ENCODE data around the gene ACIN1.

ACIN1 gene

DNA sequence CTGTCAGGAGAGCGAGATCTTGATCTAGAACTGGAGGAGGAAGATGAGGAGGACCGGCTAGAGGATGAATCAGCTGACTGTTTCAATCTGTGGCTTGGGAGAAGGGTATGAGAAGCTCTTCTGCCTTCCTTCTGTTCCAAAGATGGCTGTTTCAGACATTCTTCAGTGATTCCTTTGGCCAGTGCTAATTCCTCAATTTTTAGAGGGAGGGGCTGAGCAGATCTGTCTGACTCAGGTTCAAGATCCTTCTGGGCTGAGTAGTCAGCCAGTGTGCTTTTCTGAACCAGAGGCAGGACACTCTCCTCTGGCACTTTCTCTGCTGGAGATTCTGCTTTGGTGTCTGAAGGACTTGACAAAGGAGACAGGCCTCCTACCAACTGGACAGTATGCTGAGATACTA, 15.2 kb downstream of the ACIN1 start:
- no peak for DNase-seq (ENCODE audit: low read depth in 2 of 2)

DNA sequence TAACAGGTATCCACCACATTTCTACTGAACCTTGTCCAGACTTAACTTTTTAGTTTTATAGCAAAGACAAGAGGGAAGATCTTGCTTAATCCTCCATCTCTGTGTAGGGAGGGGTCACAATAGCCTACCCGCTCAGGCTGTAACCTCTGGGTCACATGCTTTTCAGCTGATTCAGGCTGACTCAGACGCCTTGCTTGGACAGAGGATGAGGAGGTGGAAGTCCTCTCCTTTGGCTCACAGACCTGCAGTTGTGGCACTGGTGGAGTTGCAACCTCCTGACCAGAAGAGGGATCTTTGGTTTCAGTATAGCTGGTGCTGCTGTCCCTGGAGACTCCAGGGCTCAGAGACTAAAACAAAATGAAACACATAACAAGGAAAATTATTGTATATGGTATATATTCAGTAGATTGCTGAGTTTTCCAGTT, 16.2 kb downstream of the ACIN1 start:
- DNase-seq (ENCODE audit: low read depth in 2 of 2): no peak

DNA sequence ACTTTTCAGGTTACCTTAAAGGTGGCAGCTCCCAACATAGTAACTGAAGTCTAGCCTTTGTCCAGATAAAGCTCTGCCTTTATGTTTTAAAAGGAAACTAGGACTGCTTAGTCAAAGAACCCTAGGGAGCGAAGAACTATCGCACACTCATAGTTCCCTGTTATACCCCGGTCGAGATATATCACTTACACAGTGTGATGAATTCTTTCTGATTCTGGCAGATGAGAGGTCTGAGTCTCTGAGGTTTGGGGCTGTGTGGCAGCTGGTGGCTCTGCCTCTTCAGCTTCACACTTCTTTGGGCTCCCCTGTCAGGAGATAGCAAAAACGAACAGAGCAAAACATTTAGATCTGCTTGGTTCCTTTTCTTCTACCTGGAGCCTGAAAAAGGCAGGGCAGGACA, 17.0 kb downstream of the ACIN1 start:
- no peak for DNase-seq (ENCODE audit: low read depth in 2 of 2)

DNA sequence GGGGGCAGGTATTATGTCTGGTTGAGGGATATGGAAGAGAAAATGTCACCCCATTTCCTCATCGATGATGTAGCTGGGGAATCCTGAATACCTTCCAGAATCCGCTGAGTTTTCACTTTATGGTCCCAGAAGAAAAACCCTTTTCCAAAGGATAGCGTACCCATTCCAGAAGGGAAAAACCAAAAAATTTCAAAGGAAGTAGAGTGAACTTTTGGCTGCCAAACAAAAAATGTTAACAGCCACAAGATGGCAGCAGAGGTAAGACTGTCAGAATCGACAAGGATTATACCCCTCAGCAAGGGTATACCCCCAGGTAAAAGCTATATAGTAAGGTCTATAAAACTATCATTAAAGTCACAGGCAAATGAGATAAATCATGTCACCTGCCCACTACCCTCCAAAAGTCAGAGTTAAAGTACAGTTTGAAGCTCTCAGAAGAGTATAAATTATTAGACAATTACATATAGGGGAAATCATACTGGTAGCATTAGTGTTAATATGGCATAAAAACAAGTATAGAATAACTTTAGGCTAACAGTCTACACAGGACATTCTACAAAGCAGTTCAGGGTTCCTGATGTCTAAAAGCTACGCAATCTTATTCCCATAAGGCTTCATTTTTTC, 18.0 kb downstream of the ACIN1 start:
- no peak for DNase-seq (ENCODE audit: low read depth in 2 of 2)

DNA sequence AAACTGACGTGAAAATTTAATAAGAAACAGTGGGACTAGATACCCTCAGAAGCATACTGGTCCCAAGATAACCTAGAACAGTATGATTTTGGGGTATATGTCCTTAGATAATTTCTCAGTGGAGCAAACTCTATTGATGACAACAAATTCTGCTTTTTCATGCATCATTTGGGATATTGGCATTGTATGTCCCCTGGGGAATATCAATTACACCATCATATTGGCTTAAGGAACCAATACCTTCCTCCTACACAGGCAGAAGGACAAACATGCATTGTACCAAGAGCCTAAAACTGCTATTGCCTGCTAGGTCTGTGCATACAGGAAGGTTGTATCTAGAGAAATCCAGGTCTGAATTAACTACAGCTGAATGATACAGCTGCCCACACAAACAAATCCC, 20.0 kb downstream of the ACIN1 start:
- DNase-seq (ENCODE audit: low read depth in 2 of 2): no peak

DNA sequence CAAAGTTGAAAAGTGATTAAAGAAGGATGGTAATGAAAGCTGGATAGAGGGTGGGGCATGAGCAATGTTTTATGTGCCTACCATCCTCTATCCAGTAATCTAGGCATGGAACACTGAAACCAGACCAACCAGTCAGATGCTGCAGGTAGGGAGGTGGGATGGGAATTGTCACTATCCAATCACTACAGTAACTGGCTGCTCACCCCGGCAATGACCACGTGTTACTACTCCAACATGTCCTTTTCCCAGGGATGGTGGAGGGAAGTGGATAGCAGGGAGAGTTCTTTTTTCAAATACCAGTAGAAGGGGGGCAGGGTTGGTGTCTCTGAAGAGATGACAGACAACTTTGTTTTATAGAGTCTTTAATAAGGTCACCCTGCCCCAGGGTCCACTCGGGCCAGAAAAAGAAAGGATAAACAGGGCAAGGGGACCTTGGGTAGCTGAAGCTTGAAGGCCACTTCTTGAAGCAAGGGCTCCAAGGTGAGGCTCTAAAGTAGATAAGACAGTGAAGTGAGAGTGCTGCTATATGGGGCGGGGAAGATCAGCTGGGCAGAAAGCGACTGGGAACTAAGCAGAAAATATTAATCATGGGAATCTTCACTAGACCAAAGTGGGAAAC, 22.9 kb downstream of the ACIN1 start:
- no peak for DNase-seq (ENCODE audit: low read depth in 2 of 2)

DNA sequence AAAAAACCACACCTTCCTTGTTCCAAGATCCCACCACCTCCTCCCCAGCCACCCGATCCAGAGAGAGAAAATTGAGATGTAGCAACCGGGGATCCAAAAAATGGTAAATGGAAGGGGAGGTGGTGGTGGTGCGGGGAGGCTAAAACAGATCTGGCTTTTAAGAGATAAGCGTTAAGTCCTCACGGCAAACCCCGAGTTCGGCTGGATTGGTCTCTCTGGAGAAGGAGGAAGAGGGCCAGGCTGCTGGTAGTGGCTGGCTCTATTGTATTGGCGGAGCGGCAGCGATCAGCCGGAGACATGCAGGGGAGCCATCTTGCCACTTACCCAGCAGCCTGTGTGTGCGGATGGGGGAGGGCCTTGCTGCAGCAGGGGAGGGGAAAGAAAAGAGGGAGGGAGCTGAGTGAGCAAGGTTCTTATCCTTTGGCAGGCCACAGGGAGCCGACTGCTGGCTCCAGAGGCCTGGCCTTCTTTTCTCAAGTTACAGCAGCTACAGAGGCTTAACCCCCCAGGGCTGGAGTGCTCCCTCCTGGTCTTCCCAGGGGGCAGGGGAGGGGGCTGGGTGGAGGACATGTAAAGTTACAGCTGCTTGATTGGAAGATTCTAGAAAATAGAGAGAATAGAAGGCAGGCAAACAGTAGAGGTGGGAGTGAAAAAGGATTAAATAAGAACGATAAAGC, 23.6 kb downstream of the ACIN1 start:
- DNase-seq (ENCODE audit: low read depth in 2 of 2): peak; percentile 50 to 61

DNA sequence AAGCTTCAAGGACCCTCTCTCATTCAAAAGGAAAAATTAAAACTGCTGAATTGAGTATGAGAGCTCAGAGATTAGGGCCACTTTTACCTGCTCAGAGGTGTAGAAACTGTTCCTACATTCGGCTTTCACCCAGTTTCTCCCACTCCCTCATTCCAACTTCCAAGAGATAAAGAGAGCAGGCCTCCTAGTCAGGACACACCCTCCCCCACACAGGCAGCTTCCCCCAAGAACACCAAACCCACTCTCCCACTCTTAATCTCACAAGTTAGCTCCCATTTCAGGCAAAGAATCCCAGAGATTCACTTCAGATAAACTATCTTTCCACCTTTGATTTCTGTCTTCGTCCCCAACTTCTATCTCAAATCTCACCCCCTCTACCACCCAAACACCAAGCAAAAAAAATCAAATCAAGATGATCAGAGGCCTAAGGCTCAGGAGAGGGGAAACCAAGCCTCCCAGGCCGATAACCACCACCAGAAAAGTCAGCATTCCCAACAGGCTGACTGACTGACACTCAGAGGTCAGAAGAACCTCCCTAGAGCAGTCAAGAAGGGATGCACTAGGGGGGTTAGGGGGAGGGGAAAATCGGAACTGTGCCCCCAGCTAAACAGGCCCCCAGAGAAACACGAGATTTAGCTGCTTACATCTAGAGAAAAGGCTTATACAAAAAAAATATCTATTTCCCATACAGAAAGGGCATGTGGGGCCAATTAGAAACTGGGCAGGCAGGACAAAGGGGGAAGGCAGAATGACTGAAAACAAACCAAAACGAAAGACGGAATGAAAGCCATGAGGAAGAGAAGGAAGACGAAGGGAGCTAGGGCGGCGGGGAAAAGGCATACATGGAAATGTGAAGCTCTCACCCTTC, 24.4 kb downstream of the ACIN1 start:
- DNase-seq (ENCODE audit: low read depth in 2 of 2): no peak

DNA sequence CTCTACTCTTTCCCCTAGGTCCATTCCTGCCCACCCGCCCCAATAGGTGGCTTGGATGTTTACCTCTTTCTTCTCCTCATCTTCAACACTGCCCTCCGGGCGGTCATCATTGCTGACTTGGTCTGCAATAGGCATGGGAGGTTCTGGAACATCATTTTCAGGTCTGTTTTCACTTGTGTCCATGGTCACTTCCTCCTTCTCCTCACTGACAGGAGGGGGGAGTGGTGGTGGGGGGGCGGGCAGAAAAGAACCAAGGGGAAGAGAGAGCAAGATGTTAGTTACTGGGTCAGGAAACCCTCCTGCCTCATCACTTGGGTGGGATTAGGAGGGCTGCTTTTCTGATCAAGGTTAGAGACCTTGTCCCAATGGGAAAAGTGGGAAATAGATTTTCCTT, 25.5 kb downstream of the ACIN1 start:
- DNase-seq (ENCODE audit: low read depth in 2 of 2): no peak

DNA sequence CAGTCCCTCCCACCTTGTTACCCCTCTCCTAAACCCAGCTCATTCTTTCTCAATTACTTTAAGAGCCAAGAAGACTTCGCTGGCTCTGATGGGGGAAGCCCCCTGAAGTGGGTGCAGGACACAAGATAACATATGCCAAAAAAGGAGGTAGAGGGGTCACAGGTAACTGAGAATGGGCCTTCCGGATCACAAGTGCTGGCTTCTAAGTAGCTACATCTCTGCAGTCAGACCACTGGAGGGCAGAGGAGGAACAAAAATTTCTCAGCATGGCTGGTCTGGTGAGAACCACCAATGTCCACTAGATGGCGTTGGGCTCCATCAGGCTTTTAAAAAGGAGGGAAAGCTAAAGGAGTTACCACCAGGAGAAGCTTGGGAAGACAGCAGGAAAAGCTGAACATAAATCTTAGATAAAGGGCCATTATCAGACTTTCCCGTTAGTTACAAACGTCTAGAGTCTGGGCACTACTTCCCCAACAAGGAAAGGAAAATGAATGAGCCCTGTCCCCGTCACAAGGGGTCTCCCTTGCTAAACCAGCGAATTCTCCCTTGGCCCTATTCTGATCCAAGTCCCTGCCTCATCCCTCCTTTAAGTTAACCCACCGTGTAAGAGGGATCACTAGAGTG, 26.0 kb downstream of the ACIN1 start:
- peak; percentile 31 to 43 for DNase-seq (ENCODE audit: low read depth in 2 of 2)

DNA sequence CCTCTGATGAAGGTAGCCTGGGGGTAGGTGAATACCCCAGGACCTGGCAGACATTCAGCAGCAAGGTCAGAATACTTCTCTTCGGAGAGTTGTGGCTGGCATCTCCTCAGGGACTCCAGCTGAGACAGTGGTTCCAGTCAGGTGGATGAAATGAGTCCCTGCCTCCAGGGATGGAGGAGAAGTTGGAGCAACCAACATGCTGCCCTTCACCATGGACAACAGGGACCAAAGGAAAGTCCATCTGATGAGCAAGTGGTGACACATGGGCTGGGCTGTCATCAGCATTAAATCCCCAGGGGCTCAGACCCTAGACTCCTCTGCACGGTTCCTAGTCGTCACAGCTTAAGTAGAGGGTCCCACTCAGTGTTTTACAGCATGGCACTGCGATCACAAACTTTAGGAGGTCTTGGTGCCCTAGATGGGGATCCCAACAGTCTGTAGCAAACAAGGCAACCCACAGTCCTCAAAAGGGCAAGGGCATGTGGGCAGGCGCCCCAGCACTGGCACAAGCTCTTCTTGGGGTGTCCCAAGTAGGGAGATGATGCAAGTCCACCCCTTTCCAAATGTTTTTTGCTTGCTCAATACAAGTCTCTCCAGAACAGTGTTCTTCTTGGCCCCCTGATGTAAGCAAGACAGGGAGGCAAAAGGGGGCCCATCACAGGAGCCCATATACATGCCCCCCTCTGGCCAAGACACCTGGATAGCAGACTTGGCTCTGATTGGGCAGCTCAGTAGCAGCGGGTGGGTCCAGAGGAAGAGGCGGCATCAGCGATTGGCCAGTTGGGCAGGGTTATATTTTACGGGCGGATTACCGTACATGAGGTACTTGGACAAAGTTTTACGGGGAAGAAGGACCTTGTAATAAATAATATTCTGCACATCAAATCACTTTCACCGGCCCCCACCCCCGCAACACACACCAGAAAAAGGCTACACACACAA, 26.8 kb downstream of the ACIN1 start:
- DNase-seq (ENCODE audit: low read depth in 2 of 2): no peak

DNA sequence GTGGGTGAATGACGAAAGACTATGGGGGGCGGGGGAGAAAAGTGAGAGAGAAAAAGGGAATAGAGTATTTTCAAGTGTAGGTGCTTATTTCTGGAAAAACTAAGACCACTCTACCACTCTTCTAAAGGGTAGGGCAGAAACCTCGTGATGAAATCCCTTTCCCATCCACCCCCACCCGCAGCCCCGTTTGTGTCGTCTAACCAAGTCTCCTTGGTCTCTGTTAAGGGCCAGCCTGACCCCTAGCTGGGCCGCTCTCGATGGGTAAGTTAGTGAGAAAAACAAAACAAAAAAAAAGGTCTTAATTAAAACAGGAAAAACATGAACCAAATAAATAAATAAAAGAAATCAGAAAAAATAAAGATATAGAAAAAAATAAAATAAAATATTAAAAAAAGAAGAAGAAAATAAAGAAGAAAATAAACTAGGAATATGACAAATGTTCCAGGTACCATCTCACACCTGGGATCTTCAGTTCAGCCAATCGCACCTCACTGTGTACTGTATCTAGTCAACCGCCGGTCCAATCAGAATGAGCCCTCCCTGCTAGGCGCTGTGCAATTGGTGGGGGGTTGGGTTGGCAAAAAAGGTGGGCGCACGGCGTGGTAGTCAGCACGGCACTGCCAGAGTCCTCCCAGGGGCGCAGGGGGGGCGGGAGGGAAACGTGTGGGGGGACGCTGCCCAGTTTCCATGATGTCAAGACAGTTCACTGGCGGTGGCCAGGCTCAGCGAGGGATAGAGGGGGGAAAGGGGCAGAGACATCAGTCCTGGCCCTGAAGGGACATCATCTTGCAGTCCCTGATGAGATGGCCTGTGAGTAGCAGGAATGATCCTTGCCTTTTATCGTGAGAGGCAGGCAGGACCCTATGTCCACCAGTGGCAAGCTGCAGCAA, 27.8 kb downstream of the ACIN1 start:
- DNase-seq (ENCODE audit: low read depth in 2 of 2): no peak

DNA sequence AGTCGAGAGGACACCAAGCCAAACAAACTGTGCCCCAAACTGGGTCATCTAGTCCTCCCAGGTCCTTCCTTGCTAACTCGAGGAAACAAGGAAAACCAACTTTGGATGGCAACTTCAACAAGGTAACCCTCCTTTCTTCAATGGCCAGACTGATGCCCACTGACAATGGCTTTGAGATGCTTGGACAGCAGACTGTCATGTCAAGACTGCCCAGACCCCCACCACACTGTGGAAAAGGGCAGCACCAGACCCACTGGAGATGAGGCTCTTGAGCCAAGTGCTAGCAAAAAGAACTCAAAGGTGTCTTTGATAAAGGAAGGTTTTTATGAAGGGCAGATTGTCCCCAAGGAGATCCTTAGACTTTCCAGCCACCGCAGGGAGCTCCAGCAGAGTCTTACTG, 28.6 kb downstream of the ACIN1 start:
- no peak for DNase-seq (ENCODE audit: low read depth in 2 of 2)

DNA sequence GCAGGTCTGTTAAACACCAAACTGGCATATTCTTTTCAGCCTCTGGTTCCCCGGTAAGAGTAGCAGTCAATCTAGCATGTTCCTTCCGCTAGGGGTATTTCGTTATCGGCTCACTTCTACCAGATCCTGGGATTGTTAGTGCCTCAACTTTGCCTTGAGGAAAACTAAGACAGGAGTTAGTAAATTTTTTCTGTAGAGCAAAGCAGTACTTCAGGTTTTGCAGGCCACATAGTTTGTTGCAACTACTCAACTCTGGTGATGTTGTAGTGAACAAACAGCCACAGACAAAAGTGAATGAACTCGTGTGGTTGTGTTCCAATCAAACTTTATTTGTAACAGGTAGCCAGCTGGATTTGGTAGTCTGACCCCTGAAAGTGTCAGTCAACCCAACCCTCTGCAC, 31.3 kb downstream of the ACIN1 start:
- DNase-seq (ENCODE audit: low read depth in 2 of 2): no peak

DNA sequence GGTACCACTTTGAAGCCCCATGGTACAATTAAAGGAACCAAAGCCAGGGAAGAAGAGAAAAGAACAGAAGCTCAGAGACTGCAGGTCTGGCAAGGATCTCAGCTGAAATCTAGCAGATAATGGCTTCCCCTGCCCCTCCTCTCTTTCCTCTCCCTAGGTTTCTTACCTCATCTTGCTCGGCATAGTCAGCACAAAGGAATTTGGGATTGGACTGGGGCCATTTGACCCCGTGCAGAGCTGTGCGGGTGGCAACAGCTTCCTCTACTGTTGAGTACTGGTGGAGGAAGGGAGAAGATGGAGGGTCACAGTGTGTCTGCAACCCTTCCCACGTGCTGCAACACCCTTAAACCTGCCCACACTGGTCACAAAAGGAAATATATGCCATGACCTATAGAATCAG, 32.9 kb downstream of the ACIN1 start:
- no peak for DNase-seq (ENCODE audit: low read depth in 2 of 2)

DNA sequence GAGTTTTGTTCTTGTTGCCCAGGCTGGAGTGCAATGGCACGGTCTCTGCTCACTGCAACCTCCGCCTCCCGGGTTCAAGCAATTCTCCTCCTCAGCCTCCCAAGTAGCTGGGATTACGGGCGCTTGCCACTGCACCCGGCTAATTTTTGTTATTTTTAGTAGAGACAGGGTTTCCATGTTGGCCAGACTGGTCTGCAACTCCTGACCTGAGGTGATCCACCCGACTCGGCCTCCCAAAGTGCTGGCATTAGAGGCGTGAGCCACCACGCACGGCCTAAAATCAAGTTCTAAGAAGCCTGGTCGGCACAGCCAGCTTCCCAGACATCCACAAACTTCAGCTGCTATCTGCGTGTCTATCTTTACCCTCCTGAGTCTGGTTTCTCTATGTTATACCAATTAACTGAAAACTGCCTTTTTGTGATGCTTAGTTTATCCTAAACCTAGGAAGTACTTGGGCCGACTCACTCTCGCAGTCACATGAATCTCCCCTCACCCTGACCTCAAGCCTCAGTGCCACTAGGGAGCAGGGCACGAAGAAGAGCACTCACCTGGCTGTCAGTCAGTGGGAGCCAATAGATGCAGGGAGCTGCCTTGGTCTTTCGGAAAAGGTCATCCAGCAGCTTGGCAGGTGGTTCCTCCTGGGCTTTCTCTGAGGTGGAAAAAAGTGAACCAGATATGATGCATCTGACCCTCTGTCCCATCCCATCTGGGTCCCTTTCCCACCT, 34.2 kb downstream of the ACIN1 start:
- no peak for DNase-seq (ENCODE audit: low read depth in 2 of 2)

DNA sequence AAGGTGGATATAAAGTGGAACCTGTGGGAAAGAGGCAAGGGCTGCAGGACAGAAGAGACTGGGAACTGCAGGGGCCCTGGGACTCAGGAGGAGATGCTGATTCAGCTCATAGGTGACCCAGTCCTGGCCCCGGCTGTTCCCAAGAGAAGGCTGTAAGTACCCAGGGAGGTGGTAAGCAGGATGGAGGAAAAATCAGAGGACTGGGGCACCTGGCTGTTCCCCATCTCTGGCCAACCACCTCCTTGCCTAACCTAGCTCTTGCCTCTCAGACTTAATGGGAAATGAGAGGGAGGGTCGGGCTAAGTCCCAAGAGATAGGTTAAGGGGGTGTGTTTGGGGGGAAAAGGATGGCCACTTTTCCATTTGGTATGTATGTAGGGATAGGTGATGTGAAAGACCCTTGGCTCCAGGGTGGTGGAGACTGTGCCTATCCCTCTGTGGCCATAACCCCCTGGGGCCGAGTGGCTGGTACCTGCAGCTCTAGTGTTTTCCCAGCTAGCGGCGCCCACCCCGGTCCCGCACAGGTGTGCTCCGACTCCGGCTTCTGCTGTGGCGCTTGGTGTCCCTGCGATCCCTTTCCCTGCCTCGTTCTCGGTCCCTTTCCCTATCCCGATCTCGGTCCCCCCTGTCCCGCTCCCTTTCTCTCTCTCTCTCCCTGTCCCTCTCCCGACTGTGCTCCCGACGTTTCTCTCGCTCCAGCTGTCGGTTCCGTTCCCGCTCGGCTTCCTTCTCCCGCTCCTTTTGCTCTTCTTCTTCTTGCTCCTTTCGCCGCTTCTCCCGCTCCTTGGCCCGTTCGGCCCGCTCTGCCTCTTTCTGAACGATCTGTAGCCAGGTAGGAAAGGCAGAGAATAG, 36.1 kb downstream of the ACIN1 start:
- no peak for DNase-seq (ENCODE audit: low read depth in 2 of 2)
